Uterus (tissue), 4 donors: ENCODE measurements around the gene POLK. TPM values are rescaled to one million over a fixed set of nuclear protein-coding genes. Genes with fewer than 3 reads are reported as not detected.

Experiments
- DNase-seq, 2 donors: peaks; one replicate each; pipeline ENCODE4 v3.0.0-alpha.2; 2019 to 2020
- H3K27ac ChIP-seq, 2 donors: fragments of 200-600 bp; sonication (generic); 1 replicate in 1 of 2; 2 replicates in 1 of 2; pipeline ENCODE4 v1.5.1; 2016 to 2018
- H3K27me3 ChIP-seq, 2 donors: fragments of 200-600 bp; sonication (generic); one replicate each; pipeline ENCODE4 v1.5.1; 2018 to 2019; ENCODE audit warnings: control low read depth in 1 of 2
- H3K36me3 ChIP-seq, 2 donors: fragments of 200-600 bp; sonication (generic); one replicate each; pipeline ENCODE4 v1.5.1; 2019; ENCODE audit warnings: control low read depth in 1 of 2
- H3K4me1 ChIP-seq, 2 donors: fragments of 200-600 bp; sonication (generic); one replicate each; pipeline ENCODE4 v1.5.1; 2018 to 2019; ENCODE audit warnings: control low read depth in 1 of 2
- H3K4me3 ChIP-seq, 2 donors: fragments of 200-600 bp; sonication (generic); 1 replicate in 1 of 2; 2 replicates in 1 of 2; pipeline ENCODE4 v1.5.1; 2018 to 2019; ENCODE audit warnings: mild to moderate bottlenecking in 1 of 2
- H3K9me3 ChIP-seq, 2 donors: fragments of 200-600 bp; sonication (generic); one replicate each; pipeline ENCODE4 v1.5.1; 2019; ENCODE audit warnings: control low read depth in 1 of 2
- POLR2A ChIP-seq, 2 donors: fragments of 450-650 bp; IDR thresholded peaks; one replicate each; pipeline ENCODE4 v1.6.1; 2016; ENCODE audit warnings: antibody characterized with exemption in 2 of 2, mild to moderate bottlenecking in 1 of 2, moderate library complexity in 1 of 2
- intact Hi-C: fragments of 100-400 bp; cut with DNase I; formaldehyde crosslinking; loops from one replicate; pipeline ENCODE4 v1.15.1; 2023; ENCODE audit warnings: low total_unique reads
- total RNA-seq, 4 donors: library from RNA; depleted of rRNA in 3 of 4; stranded (reverse); fragments of >200 nt in 3 of 4; gene quantifications; one replicate each; pipeline versions ENCODE4 v1.1.0 to v1.2.4, GENCODE V29; 2014 to 2023
- TF ChIP-seq, protein P1 (sequence below), 4 experiments: fragments of 200-600 bp in 2 of 4; fragments of 450-650 bp in 2 of 4; sonication (generic) in 2 of 4; IDR thresholded peaks; one replicate each; pipeline ENCODE4 v1.5.1; 2016 to 2019; ENCODE audit warnings: antibody characterized with exemption in 4 of 4, mild to moderate bottlenecking in 2 of 4, moderate library complexity in 1 of 4
- donor health status: DM: yes; HTN: yes; CAD: no.

The POLK gene
- total RNA-seq, 4 donors from 2014 or later = 27.9 to 81.6 (median 58.2) TPM

DNA sequence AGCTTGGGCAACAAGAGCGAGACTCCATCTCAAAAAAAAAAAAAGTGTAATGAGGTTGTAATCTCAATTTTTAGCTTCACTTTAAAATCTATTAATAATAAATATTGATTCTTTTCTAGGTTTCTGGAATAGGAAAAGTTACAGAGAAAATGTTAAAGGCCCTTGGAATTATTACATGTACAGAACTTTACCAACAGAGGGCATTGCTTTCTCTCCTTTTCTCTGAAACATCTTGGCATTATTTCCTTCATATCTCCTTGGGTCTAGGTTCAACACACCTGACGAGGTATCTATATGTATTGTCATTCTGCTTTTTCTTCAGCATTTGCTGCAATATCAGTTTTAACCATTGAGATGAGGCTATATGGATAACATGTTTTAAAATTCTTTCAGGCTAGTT is 73.0 kb downstream of the POLK start:
- H3K27ac ChIP-seq = no peak overlapping the region
- H3K4me1 ChIP-seq = no peaks in the 10 kb centered on the region
- intact Hi-C loops = no loop called here
- H3K27me3 ChIP-seq = no peaks in the 10 kb centered on the region
- H3K4me3 ChIP-seq = no peak overlapping the region
- no peaks in the 10 kb centered on the region for H3K36me3 ChIP-seq
- TF ChIP-seq, protein P1, sequence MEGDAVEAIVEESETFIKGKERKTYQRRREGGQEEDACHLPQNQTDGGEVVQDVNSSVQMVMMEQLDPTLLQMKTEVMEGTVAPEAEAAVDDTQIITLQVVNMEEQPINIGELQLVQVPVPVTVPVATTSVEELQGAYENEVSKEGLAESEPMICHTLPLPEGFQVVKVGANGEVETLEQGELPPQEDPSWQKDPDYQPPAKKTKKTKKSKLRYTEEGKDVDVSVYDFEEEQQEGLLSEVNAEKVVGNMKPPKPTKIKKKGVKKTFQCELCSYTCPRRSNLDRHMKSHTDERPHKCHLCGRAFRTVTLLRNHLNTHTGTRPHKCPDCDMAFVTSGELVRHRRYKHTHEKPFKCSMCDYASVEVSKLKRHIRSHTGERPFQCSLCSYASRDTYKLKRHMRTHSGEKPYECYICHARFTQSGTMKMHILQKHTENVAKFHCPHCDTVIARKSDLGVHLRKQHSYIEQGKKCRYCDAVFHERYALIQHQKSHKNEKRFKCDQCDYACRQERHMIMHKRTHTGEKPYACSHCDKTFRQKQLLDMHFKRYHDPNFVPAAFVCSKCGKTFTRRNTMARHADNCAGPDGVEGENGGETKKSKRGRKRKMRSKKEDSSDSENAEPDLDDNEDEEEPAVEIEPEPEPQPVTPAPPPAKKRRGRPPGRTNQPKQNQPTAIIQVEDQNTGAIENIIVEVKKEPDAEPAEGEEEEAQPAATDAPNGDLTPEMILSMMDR (IDR thresholded peaks at IDR 0.05) = no peak
- no peak for TF ChIP-seq POLR2A (IDR thresholded peaks at IDR 0.05)
- H3K9me3 ChIP-seq = no peaks in the 10 kb centered on the region
- DNase-seq = no peak

DNA sequence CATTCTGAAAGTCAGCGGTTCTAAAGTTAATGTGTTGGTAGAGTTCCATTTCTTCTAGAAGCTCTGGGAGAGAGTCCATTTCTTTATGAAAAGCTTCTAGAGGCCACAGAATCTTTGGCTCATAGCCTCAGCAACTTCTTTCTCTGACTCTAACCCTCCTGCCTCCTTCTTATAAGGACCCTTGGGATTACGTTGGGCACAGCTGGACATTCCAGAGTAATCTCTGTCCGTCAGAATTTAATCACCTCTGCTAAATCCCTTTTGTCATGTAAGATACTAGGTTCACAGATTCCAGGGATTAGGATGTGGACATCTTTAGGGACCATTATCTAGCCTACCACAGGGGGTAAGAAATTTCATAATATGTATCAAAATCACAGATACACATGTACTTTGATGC is 77.0 kb downstream of the POLK start:
- H3K9me3 ChIP-seq = no peaks in the 10 kb centered on the region
- H3K36me3 ChIP-seq = no peaks in the 10 kb centered on the region
- H3K27me3 ChIP-seq = no peaks in the 10 kb centered on the region
- no peak for DNase-seq
- intact Hi-C loops = no loop called here
- no peak overlapping the region for H3K4me3 ChIP-seq
- H3K4me1 ChIP-seq = no peaks in the 10 kb centered on the region
- TF ChIP-seq, protein P1 (IDR thresholded peaks at IDR 0.05) = no peak
- no peak for TF ChIP-seq POLR2A (IDR thresholded peaks at IDR 0.05)
- H3K27ac ChIP-seq = no peak overlapping the region

DNA sequence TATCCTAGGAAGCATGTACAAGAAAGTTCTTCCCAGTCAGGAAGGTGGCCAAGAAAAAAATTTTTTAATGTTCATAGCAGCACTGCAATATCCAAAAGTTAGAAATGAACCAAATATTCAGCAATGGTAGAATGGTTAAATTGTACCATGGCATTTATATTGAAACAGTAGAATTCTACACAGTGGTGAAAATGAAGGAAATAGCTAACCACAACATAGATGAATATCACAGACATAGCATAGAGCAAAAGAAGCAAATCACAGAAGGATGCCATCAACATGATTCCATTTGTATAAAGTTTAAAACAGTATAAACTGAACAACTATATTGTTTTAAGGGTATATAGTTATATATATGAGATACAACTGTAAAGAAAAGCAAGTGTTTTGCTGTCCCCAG is 88.8 kb downstream of the POLK start:
- intact Hi-C loops = no loop called here
- H3K4me3 ChIP-seq = no peak overlapping the region
- no peak for DNase-seq
- H3K9me3 ChIP-seq = no peaks in the 10 kb centered on the region
- TF ChIP-seq POLR2A (IDR thresholded peaks at IDR 0.05) = no peak
- TF ChIP-seq, protein P1 (IDR thresholded peaks at IDR 0.05) = no peak
- H3K27me3 ChIP-seq = no peaks in the 10 kb centered on the region
- H3K36me3 ChIP-seq = no peaks in the 10 kb centered on the region
- no peak overlapping the region for H3K27ac ChIP-seq
- no peaks in the 10 kb centered on the region for H3K4me1 ChIP-seq

DNA sequence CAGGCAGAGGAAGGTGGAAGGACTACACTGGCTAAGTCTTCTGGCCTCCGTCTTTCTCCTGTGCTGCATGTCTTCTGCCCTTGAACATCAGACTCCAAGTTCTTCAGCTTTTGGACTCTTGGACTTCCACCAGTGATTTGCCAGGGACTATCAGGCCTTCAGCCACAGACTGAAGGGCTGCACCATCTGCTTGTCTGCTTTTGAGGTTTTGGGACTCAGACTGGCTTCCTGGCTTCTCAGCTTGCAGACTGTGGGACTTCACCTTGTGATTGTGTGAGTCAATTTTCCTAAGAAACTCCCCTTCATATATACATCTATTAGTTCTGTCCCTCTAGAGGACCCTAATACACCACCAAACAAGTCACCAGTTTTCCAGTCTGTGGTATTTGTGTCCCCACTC is 89.9 kb downstream of the POLK start:
- no peak for TF ChIP-seq POLR2A (IDR thresholded peaks at IDR 0.05)
- TF ChIP-seq, protein P1 (IDR thresholded peaks at IDR 0.05) = no peak
- no peak for DNase-seq
- intact Hi-C loops = no loop called here
- Histone ChIP-seq H3K36me3 (no peaks in the 10 kb centered on the region), H3K27me3 (no peaks in the 10 kb centered on the region), H3K4me1 (no peaks in the 10 kb centered on the region), H3K4me3 (no peak overlapping the region), H3K9me3 (no peaks in the 10 kb centered on the region), H3K27ac (no peak overlapping the region)

DNA sequence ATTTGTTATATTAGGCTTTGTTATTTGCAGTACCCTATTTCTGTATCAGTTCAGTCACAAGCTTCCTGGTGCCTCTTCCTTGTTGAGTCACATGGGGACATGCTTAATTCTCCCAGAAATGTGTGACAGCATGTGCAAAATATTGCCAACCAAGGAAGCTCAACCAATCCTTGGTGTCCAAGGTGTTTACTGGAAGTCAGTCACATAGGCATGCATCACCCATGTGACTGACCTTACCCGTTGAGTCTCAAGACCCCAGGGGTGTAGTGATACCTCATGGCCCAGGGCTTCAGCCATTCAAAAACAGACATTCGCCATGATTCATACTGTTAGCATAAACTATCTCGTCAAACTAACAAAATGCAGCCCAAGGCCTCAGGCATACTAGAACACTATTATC is 90.3 kb downstream of the POLK start:
- no peaks in the 10 kb centered on the region for H3K36me3 ChIP-seq
- H3K27me3 ChIP-seq = no peaks in the 10 kb centered on the region
- no peaks in the 10 kb centered on the region for H3K9me3 ChIP-seq
- TF ChIP-seq, protein P1 (IDR thresholded peaks at IDR 0.05) = no peak
- intact Hi-C loops = no loop called here
- DNase-seq = no peak
- H3K27ac ChIP-seq = no peak overlapping the region
- H3K4me1 ChIP-seq = no peaks in the 10 kb centered on the region
- no peak overlapping the region for H3K4me3 ChIP-seq
